ENCODE results near the gene NEUROD2.

- TF ChIP-seq EZH2 (IDR thresholded peaks at IDR 0.05; ENCODE audit: borderline replicate concordance, low read length) (no peak), CTCF (conservative IDR thresholded peaks at IDR 0.05 in 1 of 2, IDR thresholded peaks at IDR 0.05 in 1 of 2; ENCODE audit: extremely low read depth in 1 of 2, insufficient read depth in 1 of 2, low read depth in 1 of 2, low read length in 2 of 2) (no peak)
These were observed 34.0 kb downstream of the NEUROD2 start for GRCh38 chr17:39573447-39574298.

Measured in mammary epithelial cell (primary cell).